BLaER1 (cell line): Measurements from ENCODE around the gene PFN4.

Experiments
- H3K27ac ChIP-seq: shearing (Covaris generic); formaldehyde crosslinking; 2 replicates; pipeline ENCODE4 v1.8.1; 2022
- H3K27me3 ChIP-seq: shearing (Covaris generic); formaldehyde crosslinking; 2 replicates; pipeline ENCODE4 v1.8.1; 2022
- H3K36me3 ChIP-seq: shearing (Covaris generic); formaldehyde crosslinking; 2 replicates; pipeline ENCODE4 v1.8.1; 2022
- H3K4me1 ChIP-seq: shearing (Covaris generic); formaldehyde crosslinking; 2 replicates; pipeline ENCODE4 v1.8.1; 2022
- H3K4me2 ChIP-seq: shearing (Covaris generic); formaldehyde crosslinking; 2 replicates; pipeline ENCODE4 v1.8.1; 2022
- H3K4me3 ChIP-seq: shearing (Covaris generic); formaldehyde crosslinking; 2 replicates; pipeline ENCODE4 v1.8.1; 2022
- H3K9ac ChIP-seq: shearing (Covaris generic); formaldehyde crosslinking; 2 replicates; pipeline ENCODE4 v1.8.1; 2022
- H3K9me3 ChIP-seq: shearing (Covaris generic); formaldehyde crosslinking; 2 replicates; pipeline ENCODE4 v1.8.1; 2022
- H4K20me1 ChIP-seq: shearing (Covaris generic); formaldehyde crosslinking; 2 replicates; pipeline ENCODE4 v1.8.1; 2022
- Cebpa-rat ChIP-seq: shearing (Covaris generic); IDR thresholded peaks from 2 replicates; pipeline ENCODE4 v1.8.1; 2022

Gene PFN4

DNA sequence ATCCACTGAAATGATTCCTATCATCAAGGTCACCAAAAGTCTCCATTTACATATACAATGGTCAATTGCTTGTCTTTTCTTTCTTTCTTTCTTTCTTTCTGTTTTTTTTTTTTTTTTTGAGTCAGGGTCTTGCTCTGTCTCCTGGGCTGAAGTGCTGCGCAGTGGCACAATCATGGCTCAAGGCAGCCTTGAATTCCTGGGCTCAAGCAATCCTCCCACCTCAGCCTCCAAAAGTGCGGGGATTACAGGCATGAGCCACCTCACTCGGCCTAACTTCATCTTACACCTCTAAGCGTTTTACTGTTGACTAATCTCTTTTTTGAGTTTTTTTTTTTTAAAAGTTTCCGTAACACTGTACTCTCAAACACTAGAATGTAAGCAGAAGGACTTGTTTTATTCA lies 47.9 kb downstream of the PFN4 start:
- no peak overlapping the region for H3K27ac ChIP-seq
- peak overlapping the region; percentile 88 for H3K9ac ChIP-seq
- no peaks in the 10 kb centered on the region for H3K27me3 ChIP-seq
- peaks cover 44% of the 10 kb centered on the region for H4K20me1 ChIP-seq
- H3K4me1 ChIP-seq = peaks cover 30% of the 10 kb centered on the region
- no peaks in the 10 kb centered on the region for H3K9me3 ChIP-seq
- peak overlapping the region; percentile 84 for H3K4me3 ChIP-seq
- TF ChIP-seq Cebpa-rat = no peak
- H3K36me3 ChIP-seq = peaks cover 47% of the 10 kb centered on the region
- H3K4me2 ChIP-seq = peak overlapping the region; percentile 73

DNA sequence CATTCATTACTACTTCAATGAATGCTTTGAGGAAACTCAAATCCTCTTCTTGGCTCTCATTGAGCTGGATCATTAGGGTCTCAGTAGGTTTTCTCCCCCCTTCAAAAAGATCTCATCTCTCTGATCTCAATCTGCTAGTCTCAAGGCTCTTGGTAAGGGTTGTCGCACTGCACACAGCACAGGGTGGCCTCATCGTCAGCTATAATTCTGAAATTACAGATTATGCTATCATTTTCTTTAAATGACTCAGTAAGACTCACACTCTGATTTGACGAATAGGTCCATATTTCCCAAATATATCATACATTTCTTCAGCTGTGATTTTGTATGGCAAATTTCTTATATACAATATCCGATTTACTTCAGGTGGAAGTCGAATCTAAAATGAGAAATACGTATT lies 49.3 kb downstream of the PFN4 start:
- peaks cover 35% of the 10 kb centered on the region for H3K4me1 ChIP-seq
- H3K9ac ChIP-seq = no peak overlapping the region
- peaks cover 52% of the 10 kb centered on the region for H3K36me3 ChIP-seq
- no peak overlapping the region for H3K4me2 ChIP-seq
- H3K27ac ChIP-seq = no peak overlapping the region
- TF ChIP-seq Cebpa-rat = no peak
- peaks cover 57% of the 10 kb centered on the region for H4K20me1 ChIP-seq
- H3K9me3 ChIP-seq = no peaks in the 10 kb centered on the region
- no peak overlapping the region for H3K4me3 ChIP-seq
- no peaks in the 10 kb centered on the region for H3K27me3 ChIP-seq

DNA sequence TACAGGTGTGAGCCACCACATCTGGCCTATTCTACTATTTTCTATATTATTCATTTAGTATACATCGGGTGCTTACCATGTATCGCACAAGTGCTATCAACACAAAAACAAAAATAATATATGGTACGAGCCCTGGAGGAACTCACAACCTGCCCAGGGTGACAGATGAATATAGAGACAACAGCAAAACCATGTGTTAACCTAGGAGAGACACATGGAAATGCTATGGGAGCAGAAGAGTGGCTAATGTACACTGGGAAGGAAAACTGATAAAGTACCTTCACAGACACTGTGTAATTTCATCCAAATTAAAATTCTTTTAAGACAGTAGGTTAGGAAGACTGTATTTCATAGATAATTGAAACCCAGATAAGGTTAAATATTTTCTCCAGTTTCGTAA lies 50.9 kb downstream of the PFN4 start:
- H3K4me3 ChIP-seq = no peak overlapping the region
- peaks cover 19% of the 10 kb centered on the region for H3K4me1 ChIP-seq
- H3K9ac ChIP-seq = no peak overlapping the region
- H3K9me3 ChIP-seq = no peaks in the 10 kb centered on the region
- no peak for TF ChIP-seq Cebpa-rat
- H3K27me3 ChIP-seq = no peaks in the 10 kb centered on the region
- H3K4me2 ChIP-seq = no peak overlapping the region
- peaks cover 62% of the 10 kb centered on the region for H4K20me1 ChIP-seq
- H3K36me3 ChIP-seq = peaks cover 68% of the 10 kb centered on the region
- H3K27ac ChIP-seq = no peak overlapping the region

DNA sequence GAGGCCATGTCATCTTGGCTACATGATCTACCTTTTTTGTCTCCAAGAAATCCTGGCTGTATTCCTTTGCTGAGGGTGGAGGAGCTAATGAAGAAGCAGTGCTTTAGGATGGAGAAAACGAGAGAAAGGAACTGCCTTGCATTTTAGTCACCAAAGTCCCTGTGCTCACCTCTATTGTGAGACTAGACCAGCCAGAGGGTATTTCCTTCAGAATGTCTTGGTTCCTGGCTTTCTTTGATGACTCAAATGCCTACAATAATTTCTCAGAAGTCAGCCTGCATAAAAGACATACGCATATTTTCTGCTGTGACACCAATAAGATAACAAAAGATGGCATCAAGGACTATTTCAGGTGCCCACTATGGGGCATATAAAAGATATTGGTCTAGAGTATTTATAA lies 57.8 kb downstream of the PFN4 start:
- no peak overlapping the region for H3K4me2 ChIP-seq
- no peaks in the 10 kb centered on the region for H3K9me3 ChIP-seq
- no peak overlapping the region for H3K4me3 ChIP-seq
- no peak overlapping the region for H3K27ac ChIP-seq
- H3K36me3 ChIP-seq = peaks cover 52% of the 10 kb centered on the region
- 0 out of 2 replicates have a peak, but pooled peaks cover 5% of the 10 kb centered on the region for H3K4me1 ChIP-seq
- no peak for TF ChIP-seq Cebpa-rat
- peaks cover 18% of the 10 kb centered on the region for H4K20me1 ChIP-seq
- H3K27me3 ChIP-seq = no peaks in the 10 kb centered on the region
- no peak overlapping the region for H3K9ac ChIP-seq
